Hematopoietic multipotent progenitor cell treated with erythropoietin and hydrocortisone succinate and interleukin-3 and kit ligand, for 8 days (in vitro differentiated cells): ENCODE measurements around the gene PCDHGA7.
"Not testable (repeated sequence)": the region's sequence is repeated elsewhere in the genome, so short reads cannot be mapped to it uniquely, and the experiment has no call there.

Experiments used
- DNase-seq: peaks from one replicate; pipeline ENCODE4 v3.0.0-alpha.2; 2015

PCDHGA7 gene

DNA sequence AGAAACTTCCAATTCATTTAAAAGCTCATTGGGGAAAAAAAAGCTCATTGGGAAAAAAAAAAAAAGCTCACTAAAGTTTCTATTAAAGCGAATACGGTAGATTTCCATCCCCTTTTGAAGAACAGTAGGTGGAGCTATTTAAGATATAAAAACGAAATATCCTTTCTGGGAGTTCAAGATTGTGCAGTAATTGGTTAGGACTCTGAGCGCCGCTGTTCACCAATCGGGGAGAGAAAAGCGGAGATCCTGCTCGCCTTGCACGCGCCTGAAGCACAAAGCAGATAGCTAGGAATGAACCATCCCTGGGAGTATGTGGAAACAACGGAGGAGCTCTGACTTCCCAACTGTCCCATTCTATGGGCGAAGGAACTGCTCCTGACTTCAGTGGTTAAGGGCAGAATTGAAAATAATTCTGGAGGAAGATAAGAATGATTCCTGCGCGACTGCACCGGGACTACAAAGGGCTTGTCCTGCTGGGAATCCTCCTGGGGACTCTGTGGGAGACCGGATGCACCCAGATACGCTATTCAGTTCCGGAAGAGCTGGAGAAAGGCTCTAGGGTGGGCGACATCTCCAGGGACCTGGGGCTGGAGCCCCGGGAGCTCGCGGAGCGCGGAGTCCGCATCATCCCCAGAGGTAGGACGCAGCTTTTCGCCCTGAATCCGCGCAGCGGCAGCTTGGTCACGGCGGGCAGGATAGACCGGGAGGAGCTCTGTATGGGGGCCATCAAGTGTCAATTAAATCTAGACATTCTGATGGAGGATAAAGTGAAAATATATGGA is 48.0 kb downstream of the PCDHGA7 start, which contains the start of gene PCDHGA12:
Gene PCDHGA12, plus strand, starts transcription at position 176 of the 782 bp plus-strand sequence. Its CDS starts 253 bp downstream, at position 429.
- DNase-seq: peak; percentile 66

DNA sequence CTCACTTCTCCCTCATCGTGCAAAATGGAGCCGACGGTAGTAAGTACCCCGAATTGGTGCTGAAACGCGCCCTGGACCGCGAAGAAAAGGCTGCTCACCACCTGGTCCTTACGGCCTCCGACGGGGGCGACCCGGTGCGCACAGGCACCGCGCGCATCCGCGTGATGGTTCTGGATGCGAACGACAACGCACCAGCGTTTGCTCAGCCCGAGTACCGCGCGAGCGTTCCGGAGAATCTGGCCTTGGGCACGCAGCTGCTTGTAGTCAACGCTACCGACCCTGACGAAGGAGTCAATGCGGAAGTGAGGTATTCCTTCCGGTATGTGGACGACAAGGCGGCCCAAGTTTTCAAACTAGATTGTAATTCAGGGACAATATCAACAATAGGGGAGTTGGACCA is 48.7 kb downstream of the PCDHGA7 start:
- no peak for DNase-seq

DNA sequence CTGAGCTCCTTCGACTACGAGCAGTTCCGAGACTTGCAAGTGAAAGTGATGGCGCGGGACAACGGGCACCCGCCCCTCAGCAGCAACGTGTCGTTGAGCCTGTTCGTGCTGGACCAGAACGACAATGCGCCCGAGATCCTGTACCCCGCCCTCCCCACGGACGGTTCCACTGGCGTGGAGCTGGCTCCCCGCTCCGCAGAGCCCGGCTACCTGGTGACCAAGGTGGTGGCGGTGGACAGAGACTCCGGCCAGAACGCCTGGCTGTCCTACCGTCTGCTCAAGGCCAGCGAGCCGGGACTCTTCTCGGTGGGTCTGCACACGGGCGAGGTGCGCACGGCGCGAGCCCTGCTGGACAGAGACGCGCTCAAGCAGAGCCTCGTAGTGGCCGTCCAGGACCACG is 49.8 kb downstream of the PCDHGA7 start:
- not testable (repeated sequence) for DNase-seq

DNA sequence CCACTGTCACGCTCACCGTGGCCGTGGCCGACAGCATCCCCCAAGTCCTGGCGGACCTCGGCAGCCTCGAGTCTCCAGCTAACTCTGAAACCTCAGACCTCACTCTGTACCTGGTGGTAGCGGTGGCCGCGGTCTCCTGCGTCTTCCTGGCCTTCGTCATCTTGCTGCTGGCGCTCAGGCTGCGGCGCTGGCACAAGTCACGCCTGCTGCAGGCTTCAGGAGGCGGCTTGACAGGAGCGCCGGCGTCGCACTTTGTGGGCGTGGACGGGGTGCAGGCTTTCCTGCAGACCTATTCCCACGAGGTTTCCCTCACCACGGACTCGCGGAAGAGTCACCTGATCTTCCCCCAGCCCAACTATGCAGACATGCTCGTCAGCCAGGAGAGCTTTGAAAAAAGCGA is 50.2 kb downstream of the PCDHGA7 start:
- DNase-seq: not testable (repeated sequence)

DNA sequence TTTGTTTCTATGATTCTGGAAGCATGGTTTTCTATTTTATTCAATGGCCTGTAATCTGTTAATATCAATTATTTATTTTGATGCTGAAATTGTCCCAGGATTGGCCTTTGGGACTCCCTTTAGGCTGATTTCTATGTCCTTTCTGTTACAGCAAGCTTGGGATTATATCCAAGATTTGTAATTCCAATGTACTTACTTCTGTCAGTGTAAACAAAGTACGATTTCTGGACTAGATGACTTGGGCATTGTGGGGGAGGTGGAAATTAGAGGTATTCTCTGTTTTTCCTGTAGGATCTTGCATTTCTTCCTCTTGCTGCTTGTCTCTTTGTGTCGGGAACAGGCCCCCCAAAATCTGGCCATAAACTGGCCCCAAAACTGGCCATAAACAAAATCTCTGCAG is 51.5 kb downstream of the PCDHGA7 start:
- no peak for DNase-seq
